ENCODE results near the gene C5AR1. TPM values are rescaled to one million over a fixed set of nuclear protein-coding genes. Genes with fewer than 3 reads are reported as not detected.
"Not testable (repeated sequence)": the region's sequence is repeated elsewhere in the genome, so short reads cannot be mapped to it uniquely, and the experiment has no call there.

The C5AR1 gene
- total and polyA plus RNA-seq, 9 donors = 3.5 to 27.5 (median 9.4) TPM

- TF ChIP-seq POLR2A (IDR thresholded peaks at IDR 0.05) = peak; percentile 61
- no peak for TF ChIP-seq EP300 (IDR thresholded peaks at IDR 0.05)
- no peak for TF ChIP-seq CTCF (IDR thresholded peaks at IDR 0.05)
- peak within 1 kb of the TSS; percentile 53 for H3K4me3 ChIP-seq
- peaks cover 7% of the 10 kb centered on the region for H3K4me1 ChIP-seq (ENCODE audit: insufficient read depth)
- peak within 1 kb of the TSS; percentile 88 to 94 for H3K27ac ChIP-seq
- no peaks in the 10 kb centered on the region for H3K27me3 ChIP-seq
- H3K36me3 ChIP-seq = no peaks in the 10 kb centered on the region
- DNase-seq = peak; percentile 99 to 100 (median 100)
- 0 to 1% (median 0%) methylated on average over 43 to 72 of the region's 72 CpGs for WGBS, 3 donors
- no peaks in the 10 kb centered on the region for H3K9me3 ChIP-seq
- intact Hi-C loops (cut with DNase I) = no loop called here
Measured at GRCh38 chr19:47274071-47274890, 35.4 kb upstream of the C5AR1 start, which contains the start of gene INAFM1. INAFM1 (plus strand) TSS chr19:47274885; CDS start chr19:47274920, 35 bp downstream.

- Histone ChIP-seq H3K27me3 (no peaks in the 10 kb centered on the region), H3K27ac (peak overlapping the region; percentile 83 to 88), H3K36me3 (no peaks in the 10 kb centered on the region), H3K4me1 (ENCODE audit: insufficient read depth) (peaks cover 7% of the 10 kb centered on the region), H3K9me3 (no peaks in the 10 kb centered on the region), H3K4me3 (peak overlapping the region; percentile 48)
- intact Hi-C loops (cut with DNase I) = no loop called here
- TF ChIP-seq POLR2A (IDR thresholded peaks at IDR 0.05) (peak; percentile 35), EP300 (IDR thresholded peaks at IDR 0.05) (no peak)
- peak in 3 of 5 donors; percentile 67 to 74 (median 70) for DNase-seq
- 1 to 2% (median 2%) methylated on average over 17 to 82 of the region's 82 CpGs for WGBS, 3 donors
Measured at GRCh38 chr19:47274891-47275761, 34.5 kb upstream of the C5AR1 start.

GRCh38 chr19:47275791-47276461, 33.7 kb upstream of the C5AR1 start:
- H3K27ac ChIP-seq = peak overlapping the region; percentile 83 to 88
- H3K4me1 ChIP-seq (ENCODE audit: insufficient read depth) = peaks cover 7% of the 10 kb centered on the region
- H3K36me3 ChIP-seq = no peaks in the 10 kb centered on the region
- peak; percentile 62 to 81 (median 72) for DNase-seq
- WGBS, 3 donors = 21 to 23% (median 22%) methylated on average over 13 of the region's 13 CpGs
- H3K9me3 ChIP-seq = no peaks in the 10 kb centered on the region
- H3K27me3 ChIP-seq = no peaks in the 10 kb centered on the region
- peak overlapping the region; percentile 48 for H3K4me3 ChIP-seq
- TF ChIP-seq POLR2A (IDR thresholded peaks at IDR 0.05) (no peak), CTCF (IDR thresholded peaks at IDR 0.05) (no peak), EP300 (IDR thresholded peaks at IDR 0.05) (no peak)
- intact Hi-C loops (cut with DNase I) = no loop called here

- H3K4me1 ChIP-seq (ENCODE audit: insufficient read depth); H3K9me3 ChIP-seq; H3K27me3 ChIP-seq; H3K36me3 ChIP-seq; DNase-seq; intact Hi-C loops (cut with DNase I); H3K4me3 ChIP-seq: not testable (repeated sequence)
- peak overlapping the region; percentile 83 to 88 for H3K27ac ChIP-seq
- WGBS, 3 donors = 70 to 82% (median 82%) methylated on average over 3 of the region's 3 CpGs
Measured at GRCh38 chr19:47276513-47276912, 33.1 kb upstream of the C5AR1 start.

Measured in ovary (tissue), 9 donors.